Measurements from ENCODE around the gene MEIS3.

DNA sequence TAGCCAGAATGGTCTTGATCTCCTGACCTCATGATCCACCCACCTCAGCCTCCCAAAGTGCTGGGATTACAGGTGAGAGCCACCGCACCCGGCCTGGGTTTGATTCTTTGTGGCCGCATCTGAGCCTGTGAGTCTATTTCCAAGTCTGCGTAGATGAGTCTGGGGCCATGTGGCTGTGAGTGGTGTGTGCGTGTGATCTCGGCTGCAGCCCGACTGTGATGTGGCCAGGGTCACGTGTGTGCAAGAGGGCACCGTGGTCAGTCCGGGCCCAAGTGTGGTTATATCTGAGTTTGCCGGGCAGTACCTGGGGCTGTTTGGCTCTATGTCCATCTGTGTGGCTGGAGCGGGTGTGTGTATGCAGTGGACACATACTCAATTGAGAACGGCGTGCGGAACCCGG is 5.4 kb downstream of the MEIS3 start:
- TF ChIP-seq CTCF (conservative IDR thresholded peaks at IDR 0.05) (no peak), EZH2 (IDR thresholded peaks at IDR 0.05; ENCODE audit: low read depth) (no peak)

Measured in PC-9 (cell line).